IgD-negative memory B cell (primary cell): ENCODE results near the gene AIFM3. TPM values are rescaled to one million over a fixed set of nuclear protein-coding genes. Genes with fewer than 3 reads are reported as not detected.
A peak's percentile ranks its signal among the peaks of the same experiment; 100 is the strongest.
"Not testable (repeated sequence)": the region's sequence is repeated elsewhere in the genome, so short reads cannot be mapped to it uniquely, and the experiment has no call there.

ENCODE experiments used
- H3K27ac Mint-ChIP-seq, 3 donors: one replicate each; pipeline ENCODE4 v1.8.0; 2020 to 2022; ENCODE audit warnings: mild to moderate bottlenecking in 3 of 3, mixed read lengths in 3 of 3, moderate library complexity in 1 of 3
- H3K27me3 Mint-ChIP-seq: one replicate; pipeline ENCODE4 v1.8.0; 2021; ENCODE audit warnings: mixed read lengths
- H3K36me3 Mint-ChIP-seq: one replicate; pipeline ENCODE4 v1.8.0; 2020; ENCODE audit warnings: mild to moderate bottlenecking, mixed read lengths
- H3K4me1 Mint-ChIP-seq, 3 donors: one replicate each; pipeline ENCODE4 v1.8.0; 2020 to 2022; ENCODE audit warnings: mixed read lengths in 3 of 3, mild to moderate bottlenecking in 1 of 3
- H3K4me3 Mint-ChIP-seq, 4 donors: one replicate each; pipeline ENCODE4 v1.8.0; 2020 to 2022; ENCODE audit warnings: mild to moderate bottlenecking in 4 of 4, mixed read lengths in 4 of 4, moderate library complexity in 3 of 4
- H3K9me3 Mint-ChIP-seq, 3 donors: one replicate each; pipeline ENCODE4 v1.8.0; 2020 to 2021; ENCODE audit warnings: mixed read lengths in 3 of 3, mild to moderate bottlenecking in 1 of 3
- polyA plus RNA-seq: library from polyadenylated mRNA; unstranded; fragments of 300-500 nt; fragmentation: Illumina TruSeq; gene quantifications from one replicate; pipeline ENCODE4 v1.2.3, GENCODE V29; 2021

The AIFM3 gene
- polyA plus RNA-seq, 1 donor from 2014 or later = 2.3 TPM

DNA sequence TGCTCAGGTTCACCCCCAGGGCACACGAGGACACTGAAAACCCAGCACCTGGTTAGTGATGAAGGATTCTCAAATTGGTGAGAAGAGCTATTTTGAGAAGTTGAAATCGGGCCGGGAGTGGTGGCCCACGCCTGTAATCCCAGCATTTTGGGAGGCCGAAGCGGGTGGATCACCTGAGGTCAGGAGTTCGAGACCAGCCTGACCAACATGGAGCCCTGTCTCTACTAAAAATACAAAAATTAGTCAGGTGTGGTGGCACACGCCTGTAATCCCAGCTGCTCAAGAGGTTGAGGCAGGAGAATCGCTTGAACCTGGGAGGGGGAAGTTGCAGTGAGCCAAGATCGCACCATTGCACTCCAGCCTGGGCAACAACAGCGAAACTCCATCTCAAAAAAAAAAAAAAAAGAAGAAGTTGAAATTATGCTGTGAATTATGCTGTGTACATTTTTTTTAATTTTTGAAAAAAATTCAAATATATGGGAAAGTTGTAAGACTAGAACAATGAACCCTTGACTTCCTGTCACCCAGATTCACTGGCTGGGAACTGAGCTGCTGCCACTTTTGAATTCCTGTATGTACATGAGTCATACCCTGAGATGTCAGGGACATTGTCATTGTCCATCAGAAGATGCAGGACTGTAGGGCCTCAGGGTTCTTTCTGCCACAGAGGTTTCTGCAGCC, 5.1 kb downstream of the AIFM3 start:
- H3K36me3 Mint-ChIP-seq, H3K27me3 Mint-ChIP-seq, H3K9me3 Mint-ChIP-seq: not testable (repeated sequence)
- peak overlapping the region in 2 of 3 donors; percentile 53 to 74 for H3K27ac Mint-ChIP-seq
- H3K4me3 Mint-ChIP-seq = peak overlapping the region in 2 of 4 donors; percentile 43 to 72
- peaks cover 11 to 16% (median 15%) of the 10 kb centered on the region in 3 donors for H3K4me1 Mint-ChIP-seq

DNA sequence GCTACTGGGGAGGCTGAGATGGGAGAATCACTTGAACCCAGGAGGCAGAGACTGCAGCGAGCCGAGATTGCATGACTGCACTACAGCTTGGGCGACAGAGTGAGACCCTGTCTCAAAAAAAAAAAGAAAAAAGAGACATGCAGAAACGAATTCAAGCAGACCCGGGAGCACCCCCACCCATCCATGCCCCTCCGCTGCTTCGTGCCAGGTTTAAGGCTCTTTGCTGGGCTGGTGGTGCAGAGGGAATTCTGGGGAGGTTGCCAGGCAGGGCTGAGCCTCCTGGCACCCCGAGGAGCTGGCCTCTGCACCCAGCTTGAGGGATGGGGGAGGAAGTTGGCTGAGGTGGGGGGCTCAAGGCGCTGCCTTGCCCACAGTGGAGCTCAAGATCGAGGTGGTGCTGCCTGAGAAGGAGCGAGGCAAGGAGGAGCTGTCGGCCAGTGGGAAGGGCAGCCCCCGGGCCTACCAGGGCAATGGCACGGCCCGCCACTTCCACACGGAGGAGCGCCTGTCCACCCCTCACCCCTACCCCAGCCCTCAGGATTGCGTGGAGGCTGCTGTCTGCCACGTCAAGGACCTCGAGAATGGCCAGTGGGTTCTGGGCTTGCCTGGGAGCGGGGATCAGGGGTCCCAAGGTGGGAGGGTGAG, 6.0 kb downstream of the AIFM3 start:
- Mint-ChIP-seq H3K9me3 (no peaks in the 10 kb centered on the region), H3K27me3 (peaks cover 2% of the 10 kb centered on the region), H3K27ac (no peak overlapping the region), H3K36me3 (peaks cover 3% of the 10 kb centered on the region), H3K4me1 (peaks cover 11 to 13% (median 13%) of the 10 kb centered on the region in 3 donors), H3K4me3 (no peak overlapping the region)

DNA sequence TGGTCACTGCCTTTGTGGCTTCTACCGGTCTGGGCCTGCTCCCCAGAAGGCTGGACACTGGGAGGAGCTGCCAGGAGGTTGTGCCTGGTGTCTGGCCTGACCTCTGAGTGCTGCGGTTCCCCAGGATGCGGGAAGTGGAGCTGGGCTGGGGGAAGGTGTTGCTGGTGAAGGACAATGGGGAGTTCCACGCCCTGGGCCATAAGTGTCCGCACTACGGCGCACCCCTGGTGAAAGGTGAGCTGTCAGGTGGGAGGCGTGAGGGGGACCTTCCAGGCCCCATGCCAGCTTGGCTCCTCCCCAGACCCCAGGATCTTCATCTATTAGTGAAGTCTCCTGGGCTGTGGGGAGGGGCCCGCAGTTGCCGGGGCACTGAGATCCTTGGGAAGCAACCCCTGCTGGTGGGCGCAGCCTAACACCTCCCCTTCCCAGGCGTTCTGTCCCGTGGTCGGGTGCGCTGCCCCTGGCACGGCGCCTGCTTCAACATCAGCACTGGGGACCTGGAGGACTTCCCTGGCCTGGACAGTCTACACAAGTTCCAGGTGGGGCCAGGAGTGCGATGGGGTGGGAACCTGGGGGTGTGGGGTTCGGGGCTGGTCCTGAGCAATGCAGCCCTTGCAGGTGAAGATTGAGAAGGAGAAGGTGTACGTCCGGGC, 6.7 kb downstream of the AIFM3 start:
- H3K4me3 Mint-ChIP-seq = no peak overlapping the region
- H3K4me1 Mint-ChIP-seq = peaks cover 5 to 8% (median 7%) of the 10 kb centered on the region in 3 donors
- no peak overlapping the region for H3K27ac Mint-ChIP-seq
- H3K36me3 Mint-ChIP-seq = peaks cover 3% of the 10 kb centered on the region
- H3K27me3 Mint-ChIP-seq = peaks cover 2% of the 10 kb centered on the region
- H3K9me3 Mint-ChIP-seq = peaks cover 0 to 4% (median 0%) of the 10 kb centered on the region in 3 donors

DNA sequence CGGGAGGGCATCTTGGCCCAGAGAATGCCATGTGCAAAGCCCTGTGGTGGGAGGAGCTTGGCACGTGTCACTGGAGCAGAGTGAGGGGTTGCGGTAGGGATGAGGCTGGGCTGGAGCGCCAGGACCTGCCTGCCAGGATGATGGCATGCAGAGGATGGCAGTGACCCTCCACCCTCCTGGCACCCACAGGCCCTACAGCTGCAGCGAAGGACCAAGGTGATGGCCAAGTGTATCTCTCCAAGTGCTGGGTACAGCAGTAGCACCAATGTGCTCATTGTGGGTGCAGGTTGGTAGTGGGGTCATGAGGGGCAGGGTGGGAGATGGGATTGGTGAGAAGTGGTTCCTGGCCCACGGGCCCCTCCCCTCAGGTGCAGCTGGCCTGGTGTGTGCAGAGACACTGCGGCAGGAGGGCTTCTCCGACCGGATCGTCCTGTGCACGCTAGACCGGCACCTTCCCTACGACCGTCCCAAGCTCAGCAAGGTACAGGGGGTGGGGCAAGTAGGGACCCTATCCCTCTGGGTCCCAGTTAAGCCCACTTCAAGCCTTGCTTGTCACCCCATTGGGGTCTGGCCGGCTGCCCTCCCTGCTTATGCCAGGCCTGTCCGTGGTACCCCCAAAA, 7.4 kb downstream of the AIFM3 start:
- peaks cover 0 to 8% (median 2%) of the 10 kb centered on the region in 3 donors for H3K9me3 Mint-ChIP-seq
- H3K27ac Mint-ChIP-seq = no peak overlapping the region
- peaks cover 7 to 12% (median 10%) of the 10 kb centered on the region in 3 donors for H3K4me1 Mint-ChIP-seq
- H3K27me3 Mint-ChIP-seq = peaks cover 3% of the 10 kb centered on the region
- peaks cover 3% of the 10 kb centered on the region for H3K36me3 Mint-ChIP-seq
- no peak overlapping the region for H3K4me3 Mint-ChIP-seq

DNA sequence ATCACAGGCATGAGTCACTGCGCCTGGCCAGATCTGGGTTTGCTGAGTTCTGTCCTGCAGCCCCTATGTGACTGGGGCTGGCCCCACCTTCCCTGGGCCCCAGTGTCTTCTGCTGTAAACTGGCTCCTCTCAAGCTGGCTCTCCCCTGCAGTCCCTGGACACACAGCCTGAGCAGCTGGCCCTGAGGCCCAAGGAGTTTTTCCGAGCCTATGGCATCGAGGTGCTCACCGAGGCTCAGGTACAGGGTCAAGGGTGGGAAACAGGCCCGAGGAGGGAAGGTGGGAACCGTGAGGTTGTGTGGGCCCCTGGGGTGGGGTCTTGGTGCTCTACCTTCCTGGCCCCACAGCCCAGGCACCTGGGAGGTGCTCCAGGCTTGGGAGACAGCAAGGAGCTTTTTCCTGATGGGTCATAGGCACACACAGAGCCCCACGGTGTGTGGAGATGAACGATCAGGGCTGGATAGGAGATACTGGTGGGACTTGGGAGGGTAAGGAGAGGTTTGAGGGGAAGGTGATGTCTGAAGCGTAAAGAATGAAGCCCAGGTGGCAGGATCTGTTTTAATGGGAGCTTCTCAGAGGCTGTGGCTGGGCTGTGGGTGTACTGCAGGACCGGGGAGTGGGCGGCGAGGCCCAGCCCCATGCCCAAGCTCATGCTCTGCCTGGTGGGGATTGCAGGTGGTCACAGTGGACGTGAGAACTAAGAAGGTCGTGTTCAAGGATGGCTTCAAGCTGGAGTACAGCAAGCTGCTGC, 8.7 kb downstream of the AIFM3 start:
- Mint-ChIP-seq H3K4me1 (peaks cover 13 to 15% (median 14%) of the 10 kb centered on the region in 3 donors), H3K9me3 (peaks cover 0 to 8% (median 2%) of the 10 kb centered on the region in 3 donors), H3K4me3 (peak overlapping the region in 1 of 4 donors; percentile 63), H3K27me3 (peaks cover 3% of the 10 kb centered on the region), H3K27ac (peak overlapping the region in 1 of 3 donors; percentile 25), H3K36me3 (peaks cover 3% of the 10 kb centered on the region)

DNA sequence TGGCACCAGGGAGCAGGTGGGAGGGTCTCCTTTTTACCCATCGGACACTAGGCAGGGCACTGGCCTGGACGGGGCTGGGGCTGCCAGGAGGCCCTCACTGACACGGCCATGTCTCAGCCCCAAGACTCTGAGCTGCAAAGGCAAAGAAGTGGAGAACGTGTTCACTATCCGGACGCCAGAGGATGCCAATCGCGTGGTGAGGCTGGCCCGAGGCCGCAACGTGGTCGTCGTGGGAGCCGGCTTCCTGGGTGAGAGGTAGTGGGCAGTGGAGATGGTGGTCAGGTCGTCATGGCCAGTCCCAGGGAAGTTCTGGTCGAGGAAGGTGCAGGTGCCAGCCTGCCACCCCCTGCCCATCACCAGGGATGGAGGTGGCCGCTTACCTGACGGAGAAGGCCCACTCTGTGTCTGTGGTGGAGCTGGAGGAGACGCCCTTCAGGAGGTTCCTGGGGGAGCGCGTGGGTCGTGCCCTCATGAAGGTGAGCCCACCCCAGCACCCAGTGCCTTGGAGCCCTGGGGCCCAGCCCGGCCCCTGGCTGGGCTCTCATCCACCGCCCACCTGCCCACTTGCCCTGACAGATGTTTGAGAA, 9.3 kb downstream of the AIFM3 start:
- peaks cover 3% of the 10 kb centered on the region for H3K36me3 Mint-ChIP-seq
- peaks cover 3% of the 10 kb centered on the region for H3K27me3 Mint-ChIP-seq
- peaks cover 0 to 8% (median 2%) of the 10 kb centered on the region in 3 donors for H3K9me3 Mint-ChIP-seq
- H3K27ac Mint-ChIP-seq = peak overlapping the region in 1 of 3 donors; percentile 25
- no peak overlapping the region for H3K4me3 Mint-ChIP-seq
- H3K4me1 Mint-ChIP-seq = peaks cover 16 to 21% (median 17%) of the 10 kb centered on the region in 3 donors

DNA sequence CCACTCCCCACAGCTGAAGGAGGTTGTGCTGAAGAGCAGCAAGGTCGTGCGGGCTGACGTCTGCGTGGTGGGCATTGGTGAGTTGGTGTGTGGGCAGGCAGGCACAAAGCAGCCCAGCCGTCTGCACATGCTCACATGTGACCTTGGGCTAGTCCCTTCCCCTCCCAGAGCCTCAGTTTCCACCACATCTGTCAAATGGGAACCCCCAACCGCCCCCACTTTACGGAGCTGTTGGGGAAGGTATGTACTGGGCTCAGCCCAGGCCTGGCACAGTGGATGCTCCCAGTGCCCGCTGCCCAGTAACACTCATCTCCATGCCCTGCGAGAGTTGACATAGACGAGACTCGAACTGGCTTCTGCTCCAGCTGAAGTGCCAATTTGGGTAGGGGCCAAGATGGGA, 10.0 kb downstream of the AIFM3 start:
- H3K9me3 Mint-ChIP-seq = peaks cover 0 to 8% (median 2%) of the 10 kb centered on the region in 3 donors
- peak overlapping the region in 2 of 4 donors; percentile 35 to 38 for H3K4me3 Mint-ChIP-seq
- peaks cover 3% of the 10 kb centered on the region for H3K36me3 Mint-ChIP-seq
- H3K4me1 Mint-ChIP-seq = peaks cover 17 to 22% (median 21%) of the 10 kb centered on the region in 3 donors
- H3K27ac Mint-ChIP-seq = no peak overlapping the region
- peaks cover 3% of the 10 kb centered on the region for H3K27me3 Mint-ChIP-seq

DNA sequence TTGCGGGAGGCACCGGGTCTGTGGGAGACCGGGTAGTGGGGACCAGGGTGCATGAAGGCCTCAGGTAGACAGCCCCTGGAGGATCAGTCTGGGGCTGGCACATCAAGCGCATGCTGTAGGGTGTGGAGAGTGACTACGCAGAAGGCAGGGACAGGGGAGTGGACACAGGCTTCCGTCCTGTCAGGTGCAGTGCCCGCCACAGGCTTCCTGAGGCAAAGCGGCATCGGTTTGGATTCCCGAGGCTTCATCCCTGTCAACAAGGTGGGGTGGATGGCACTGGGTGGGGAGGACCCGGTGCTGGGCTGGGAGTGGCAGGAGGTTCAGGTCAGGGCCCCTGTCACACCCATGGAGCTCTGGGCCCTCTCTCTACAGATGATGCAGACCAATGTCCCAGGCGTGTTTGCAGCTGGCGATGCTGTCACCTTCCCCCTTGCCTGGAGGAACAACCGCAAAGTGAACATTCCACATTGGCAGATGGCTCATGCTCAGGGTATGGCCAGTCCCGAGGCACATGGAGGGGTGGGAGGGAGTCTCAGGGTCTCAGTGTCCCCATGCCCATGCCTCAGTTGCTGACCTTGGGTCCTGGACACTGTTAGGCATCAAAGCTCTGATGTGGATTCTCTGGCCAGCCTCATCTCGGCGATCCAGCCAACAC, 10.6 kb downstream of the AIFM3 start:
- peaks cover 3% of the 10 kb centered on the region for H3K36me3 Mint-ChIP-seq
- peak overlapping the region in 2 of 4 donors; percentile 35 to 38 for H3K4me3 Mint-ChIP-seq
- H3K9me3 Mint-ChIP-seq = peaks cover 0 to 8% (median 2%) of the 10 kb centered on the region in 3 donors
- H3K27me3 Mint-ChIP-seq = peaks cover 3% of the 10 kb centered on the region
- H3K27ac Mint-ChIP-seq = no peak overlapping the region
- peaks cover 15 to 19% (median 19%) of the 10 kb centered on the region in 3 donors for H3K4me1 Mint-ChIP-seq

DNA sequence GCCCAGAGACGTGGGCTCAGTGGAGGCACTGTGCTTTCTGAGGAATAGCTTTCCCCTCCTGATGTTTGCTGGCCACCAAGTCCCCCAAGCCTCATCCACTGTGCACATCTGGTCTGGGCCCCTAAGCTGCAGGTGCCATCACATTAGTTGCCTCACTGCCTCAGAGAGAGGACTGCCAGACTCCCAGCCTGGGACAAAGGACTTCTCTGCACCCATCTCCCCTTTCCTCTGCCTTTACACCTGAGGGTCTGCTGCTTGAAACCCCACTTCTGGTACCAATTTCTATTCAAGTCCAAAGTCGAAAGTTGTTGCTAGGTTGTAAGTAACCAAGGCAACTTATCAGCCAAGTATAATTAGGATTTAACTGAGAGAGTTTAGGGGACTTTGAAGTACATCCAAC, 11.4 kb downstream of the AIFM3 start:
- H3K4me3 Mint-ChIP-seq = peak overlapping the region in 1 of 4 donors; percentile 97

DNA sequence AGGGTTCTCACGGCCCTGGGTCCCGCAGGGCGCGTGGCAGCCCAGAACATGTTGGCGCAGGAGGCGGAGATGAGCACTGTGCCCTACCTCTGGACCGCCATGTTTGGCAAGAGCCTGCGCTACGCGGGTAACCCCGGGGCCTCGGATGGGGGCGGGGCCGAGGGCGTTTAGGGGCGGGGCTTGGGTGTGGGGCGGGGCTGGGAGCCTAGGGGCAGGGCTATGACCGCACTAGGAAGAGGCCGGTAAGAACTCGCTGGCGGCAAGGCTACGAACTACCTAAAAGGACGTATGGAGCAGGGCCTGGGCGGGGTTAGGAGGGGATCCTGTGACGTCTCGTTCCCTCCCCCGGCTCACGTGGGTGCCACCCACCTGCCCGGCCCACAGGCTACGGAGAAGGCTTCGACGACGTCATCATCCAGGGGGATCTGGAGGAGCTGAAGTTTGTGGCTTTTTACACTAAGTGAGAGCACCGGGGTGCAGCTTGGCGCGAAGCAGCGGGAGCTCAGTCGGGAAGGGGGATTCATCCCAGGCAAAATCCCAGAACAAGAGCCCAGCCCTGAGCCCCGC, 12.3 kb downstream of the AIFM3 start:
- peaks cover 3% of the 10 kb centered on the region for H3K36me3 Mint-ChIP-seq
- H3K27me3 Mint-ChIP-seq = peaks cover 1% of the 10 kb centered on the region
- H3K4me1 Mint-ChIP-seq = peaks cover 22 to 28% (median 27%) of the 10 kb centered on the region in 3 donors
- H3K27ac Mint-ChIP-seq = peak overlapping the region in 2 of 3 donors; percentile 65 to 73
- H3K4me3 Mint-ChIP-seq = peak overlapping the region; percentile 58 to 97 (median 84)
- H3K9me3 Mint-ChIP-seq = peaks cover 0 to 8% (median 2%) of the 10 kb centered on the region in 3 donors

More for the DNA sequence above, 11.4 kb downstream of the AIFM3 start:
- Mint-ChIP-seq H3K27ac (no peak overlapping the region), H3K36me3 (peaks cover 3% of the 10 kb centered on the region), H3K9me3 (peaks cover 0 to 8% (median 2%) of the 10 kb centered on the region in 3 donors), H3K27me3 (peaks cover 3% of the 10 kb centered on the region), H3K4me1 (peaks cover 21 to 24% (median 22%) of the 10 kb centered on the region in 3 donors)

DNA sequence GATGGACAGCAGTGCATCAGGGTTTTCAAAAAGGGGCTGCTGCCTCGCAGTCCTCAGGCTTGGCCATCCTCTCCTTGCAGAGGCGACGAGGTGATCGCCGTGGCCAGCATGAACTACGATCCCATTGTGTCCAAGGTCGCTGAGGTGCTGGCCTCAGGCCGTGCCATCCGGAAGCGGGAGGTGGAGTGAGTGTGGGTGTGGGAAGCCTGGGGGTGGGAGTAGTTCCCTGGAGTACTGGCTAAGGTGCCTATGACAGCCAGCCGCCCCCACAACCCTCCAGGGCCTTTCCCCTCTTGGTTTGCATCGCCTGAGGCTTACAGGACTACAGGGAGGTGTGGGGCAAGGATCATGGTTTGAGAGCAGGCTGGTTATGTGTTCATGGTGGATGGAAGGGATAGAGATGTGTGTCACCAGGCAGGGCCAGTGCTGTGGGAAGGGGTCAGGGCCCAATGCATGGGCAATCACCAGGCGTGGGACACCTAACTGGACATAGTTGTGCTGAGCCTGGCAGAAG, 12.9 kb downstream of the AIFM3 start:
- H3K27me3 Mint-ChIP-seq = peaks cover 1% of the 10 kb centered on the region
- peaks cover 0 to 8% (median 2%) of the 10 kb centered on the region in 3 donors for H3K9me3 Mint-ChIP-seq
- H3K4me3 Mint-ChIP-seq = peak overlapping the region in 3 of 4 donors; percentile 20 to 97 (median 63)
- H3K27ac Mint-ChIP-seq = peak overlapping the region; percentile 63 to 96 (median 65)
- peaks cover 3% of the 10 kb centered on the region for H3K36me3 Mint-ChIP-seq
- H3K4me1 Mint-ChIP-seq = peaks cover 22 to 28% (median 27%) of the 10 kb centered on the region in 3 donors

DNA sequence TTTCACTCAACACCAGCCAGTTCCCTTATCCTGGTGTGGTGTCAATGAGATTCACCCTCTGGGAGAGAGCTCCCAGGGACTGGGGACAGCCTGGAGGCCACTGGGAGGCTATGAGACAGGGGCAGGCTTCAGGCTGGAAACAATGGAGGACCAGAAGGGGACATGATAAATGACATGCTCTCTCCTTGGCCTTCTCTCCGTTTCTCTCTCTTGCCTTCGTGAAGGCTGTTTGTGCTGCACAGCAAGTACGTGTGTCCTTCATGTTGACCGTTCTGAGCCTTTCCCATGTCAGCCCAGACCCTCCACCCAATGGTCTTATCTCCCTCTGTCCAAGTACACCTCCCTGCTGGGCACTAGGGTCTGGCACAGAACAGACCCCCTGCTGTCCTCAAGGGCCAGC, 13.5 kb downstream of the AIFM3 start:
- peaks cover 1% of the 10 kb centered on the region for H3K27me3 Mint-ChIP-seq
- H3K27ac Mint-ChIP-seq = peak overlapping the region in 2 of 3 donors; percentile 30 to 96
- peaks cover 0 to 8% (median 2%) of the 10 kb centered on the region in 3 donors for H3K9me3 Mint-ChIP-seq

More for the DNA sequence above, 13.5 kb downstream of the AIFM3 start:
- Mint-ChIP-seq H3K4me3 (peak overlapping the region in 3 of 4 donors; percentile 63 to 98 (median 97)), H3K36me3 (peaks cover 3% of the 10 kb centered on the region), H3K4me1 (peaks cover 22 to 28% (median 27%) of the 10 kb centered on the region in 3 donors)
